ENCODE measurements around the gene SMTNL1.

DNA sequence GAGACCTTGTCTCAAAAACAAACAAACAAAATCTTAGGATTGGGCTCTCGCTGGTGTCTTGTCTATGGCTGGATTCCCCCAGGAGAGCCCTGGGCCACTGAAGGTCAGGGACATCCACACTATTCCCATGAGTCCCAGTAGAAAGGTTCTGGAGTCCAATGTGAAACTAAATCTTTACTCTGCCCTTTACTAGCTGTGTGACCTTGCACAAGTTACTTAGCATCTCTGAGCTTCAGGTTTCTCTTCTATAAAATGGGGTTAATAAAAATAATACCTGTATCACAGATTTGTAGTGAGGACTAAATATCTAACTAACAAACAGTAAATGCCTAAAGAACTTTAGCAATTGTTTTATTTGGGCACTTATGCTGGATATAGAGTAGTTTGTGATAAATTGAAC lies 30.9 kb upstream of the SMTNL1 start:
- no peak for TF ChIP-seq POLR2A (IDR thresholded peaks at IDR 0.05)
- TF ChIP-seq, protein P1, sequence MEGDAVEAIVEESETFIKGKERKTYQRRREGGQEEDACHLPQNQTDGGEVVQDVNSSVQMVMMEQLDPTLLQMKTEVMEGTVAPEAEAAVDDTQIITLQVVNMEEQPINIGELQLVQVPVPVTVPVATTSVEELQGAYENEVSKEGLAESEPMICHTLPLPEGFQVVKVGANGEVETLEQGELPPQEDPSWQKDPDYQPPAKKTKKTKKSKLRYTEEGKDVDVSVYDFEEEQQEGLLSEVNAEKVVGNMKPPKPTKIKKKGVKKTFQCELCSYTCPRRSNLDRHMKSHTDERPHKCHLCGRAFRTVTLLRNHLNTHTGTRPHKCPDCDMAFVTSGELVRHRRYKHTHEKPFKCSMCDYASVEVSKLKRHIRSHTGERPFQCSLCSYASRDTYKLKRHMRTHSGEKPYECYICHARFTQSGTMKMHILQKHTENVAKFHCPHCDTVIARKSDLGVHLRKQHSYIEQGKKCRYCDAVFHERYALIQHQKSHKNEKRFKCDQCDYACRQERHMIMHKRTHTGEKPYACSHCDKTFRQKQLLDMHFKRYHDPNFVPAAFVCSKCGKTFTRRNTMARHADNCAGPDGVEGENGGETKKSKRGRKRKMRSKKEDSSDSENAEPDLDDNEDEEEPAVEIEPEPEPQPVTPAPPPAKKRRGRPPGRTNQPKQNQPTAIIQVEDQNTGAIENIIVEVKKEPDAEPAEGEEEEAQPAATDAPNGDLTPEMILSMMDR (IDR thresholded peaks at IDR 0.05) = no peak

Measured in body of pancreas (tissue), 4 donors.